GM18498 (cell line): Measurements from ENCODE around the gene CD28.
"Not testable (repeated sequence)": the region's sequence is repeated elsewhere in the genome, so short reads cannot be mapped to it uniquely, and the experiment has no call there.

Source experiments
- ATAC-seq: cut with Tn5 transposase; IDR thresholded peaks from one replicate; pipeline ENCODE4 v1.9.1; 2021; ENCODE audit warnings: mild to moderate bottlenecking, moderate library complexity; ENCODE audit not compliant: unreplicated experiment

Gene CD28

DNA sequence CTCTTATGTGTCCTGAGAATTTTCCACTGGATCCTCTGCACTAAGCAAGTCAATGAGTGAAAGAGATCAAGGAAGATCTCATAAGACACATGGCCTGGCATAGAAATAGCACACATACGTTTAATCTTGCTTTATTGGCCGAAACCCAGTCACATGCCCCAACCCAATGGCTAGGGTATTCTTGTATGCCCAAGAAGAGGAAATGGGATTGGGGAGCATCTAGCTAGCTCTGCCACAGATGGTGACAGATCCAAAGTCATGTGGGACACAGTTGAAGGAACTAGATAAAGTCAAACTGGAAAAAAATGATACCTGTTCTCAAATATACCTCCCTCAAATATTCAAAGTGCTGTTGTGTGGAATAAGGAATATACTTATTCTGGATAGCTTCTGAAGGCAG lies 74.7 kb downstream of the CD28 start:
- ATAC-seq = no peak

DNA sequence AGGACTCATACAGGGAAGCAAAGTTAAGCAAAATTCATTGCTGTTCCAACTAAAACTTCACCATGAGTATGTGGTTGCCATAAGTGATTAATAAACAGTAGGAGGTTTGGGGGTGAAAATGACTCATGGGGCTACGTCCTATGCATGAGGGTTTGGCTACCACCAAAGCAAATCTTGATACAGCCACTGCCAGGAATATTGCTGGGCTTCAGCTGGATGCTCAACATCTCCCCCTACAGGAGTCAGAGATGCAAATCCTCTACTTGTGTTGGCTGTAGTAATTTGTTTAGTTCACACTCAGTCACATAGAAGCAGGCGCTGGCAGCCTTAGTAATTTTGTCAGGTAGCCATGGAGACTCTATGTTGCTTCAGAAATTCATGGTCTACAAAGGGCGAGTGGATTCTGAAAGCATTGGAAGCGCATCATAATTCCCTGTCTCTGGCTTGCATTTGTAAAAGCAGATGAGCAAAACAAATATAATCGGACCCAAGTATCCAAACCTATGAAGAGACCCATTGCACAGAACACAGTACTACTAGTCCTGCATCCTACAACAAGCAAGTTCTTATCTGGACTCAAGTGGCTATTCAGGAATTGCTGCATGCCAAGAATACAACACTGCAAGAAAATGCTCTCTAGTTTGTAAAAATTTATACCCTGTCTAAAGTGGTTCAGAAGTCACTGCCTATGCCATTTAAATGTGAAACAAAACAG lies 76.0 kb downstream of the CD28 start:
- no peak for ATAC-seq

DNA sequence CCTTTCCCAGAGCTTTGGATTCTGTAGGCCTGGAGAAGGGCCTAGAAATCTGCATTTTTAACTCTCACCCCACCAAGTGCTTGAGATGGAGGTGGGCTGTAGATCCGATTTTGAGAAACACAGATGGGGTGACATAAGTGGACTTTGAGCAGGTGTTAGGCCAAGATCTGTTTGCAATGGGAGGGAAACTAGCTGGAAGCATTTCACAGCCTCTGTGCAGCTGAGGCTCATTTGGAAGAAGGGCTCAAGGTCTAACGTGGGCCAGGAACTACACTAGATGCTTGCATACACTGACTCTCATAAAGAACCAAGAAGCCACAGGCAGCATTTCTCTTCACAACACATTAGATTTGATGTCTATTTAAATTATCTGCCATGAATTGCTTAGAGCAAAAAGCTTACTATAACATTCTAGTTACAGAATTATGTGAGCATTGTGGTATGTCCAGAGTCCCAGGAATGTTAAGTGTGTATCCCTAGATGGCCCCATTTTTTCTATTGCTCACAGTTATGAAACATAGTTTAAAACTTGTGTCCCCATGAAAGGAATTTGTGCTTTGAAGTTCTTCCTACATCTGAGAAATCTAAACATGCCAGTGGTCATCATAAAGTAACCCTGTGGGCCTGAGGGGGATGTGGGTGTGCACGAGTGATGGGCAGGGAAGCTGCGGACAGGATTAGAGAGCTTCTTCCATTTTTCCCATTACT lies 77.2 kb downstream of the CD28 start:
- no peak for ATAC-seq

DNA sequence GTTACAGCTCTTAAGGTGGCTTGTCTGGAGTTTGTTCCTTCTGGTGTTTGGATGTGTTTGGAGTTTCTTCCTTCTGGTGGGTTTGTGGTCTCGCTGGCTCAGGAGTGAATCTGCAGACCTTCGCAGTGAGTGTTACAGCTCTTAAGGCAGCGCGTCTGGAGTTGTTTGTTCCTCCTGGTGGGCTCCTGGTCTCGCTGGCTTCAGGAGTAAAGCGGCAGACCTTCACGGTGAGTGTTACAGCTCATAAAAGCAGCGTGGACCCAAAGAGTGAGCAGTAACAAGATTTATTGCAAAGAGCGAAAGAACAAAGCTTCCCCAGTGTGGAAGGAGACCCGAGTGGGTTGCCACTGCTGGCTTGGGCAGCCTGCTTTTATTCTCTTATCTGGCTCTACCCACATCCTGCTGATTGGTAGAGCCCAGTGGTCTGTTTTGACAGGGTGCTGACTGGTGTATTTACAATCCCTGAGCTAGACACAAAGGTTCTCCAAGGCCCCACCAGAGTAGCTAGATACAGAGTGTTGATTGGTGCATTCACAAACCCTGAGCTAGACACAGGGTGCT lies 78.4 kb downstream of the CD28 start:
- not testable (repeated sequence) for ATAC-seq

DNA sequence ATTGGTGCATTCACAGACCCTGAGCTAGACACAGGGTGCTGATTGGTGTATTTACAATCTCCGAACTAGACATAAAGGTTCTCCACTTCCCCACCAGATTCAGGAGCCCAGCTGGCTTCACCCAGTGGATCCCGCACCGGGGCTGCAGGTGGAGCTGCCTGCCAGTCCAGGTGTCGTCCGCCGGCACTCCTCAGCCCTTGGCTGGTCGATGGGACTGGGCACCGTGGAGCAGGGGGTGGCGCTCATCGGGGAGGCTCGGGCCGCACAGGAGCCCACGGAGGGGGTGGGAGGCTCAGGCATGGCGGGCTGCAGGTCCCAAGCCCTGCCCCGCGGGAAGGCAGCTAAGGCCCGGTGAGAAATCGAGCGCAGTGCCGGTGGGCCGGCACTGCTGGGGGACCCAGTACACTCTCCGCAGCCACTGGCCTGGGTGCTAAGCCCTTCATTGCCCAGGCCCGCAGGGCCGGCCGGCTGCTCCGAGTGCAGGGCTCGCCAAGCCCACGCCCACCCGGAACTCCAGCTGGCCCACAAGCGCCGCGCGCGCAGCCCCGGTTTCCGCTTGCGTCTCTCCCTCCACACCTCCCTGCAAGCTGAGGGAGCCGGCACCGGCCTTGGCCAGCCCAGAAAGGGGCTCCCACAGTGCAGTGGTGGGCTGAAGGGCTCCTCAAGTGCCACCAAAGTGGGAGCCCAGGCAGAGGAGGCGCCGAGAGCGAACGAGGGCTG lies 79.1 kb downstream of the CD28 start:
- not testable (repeated sequence) for ATAC-seq

DNA sequence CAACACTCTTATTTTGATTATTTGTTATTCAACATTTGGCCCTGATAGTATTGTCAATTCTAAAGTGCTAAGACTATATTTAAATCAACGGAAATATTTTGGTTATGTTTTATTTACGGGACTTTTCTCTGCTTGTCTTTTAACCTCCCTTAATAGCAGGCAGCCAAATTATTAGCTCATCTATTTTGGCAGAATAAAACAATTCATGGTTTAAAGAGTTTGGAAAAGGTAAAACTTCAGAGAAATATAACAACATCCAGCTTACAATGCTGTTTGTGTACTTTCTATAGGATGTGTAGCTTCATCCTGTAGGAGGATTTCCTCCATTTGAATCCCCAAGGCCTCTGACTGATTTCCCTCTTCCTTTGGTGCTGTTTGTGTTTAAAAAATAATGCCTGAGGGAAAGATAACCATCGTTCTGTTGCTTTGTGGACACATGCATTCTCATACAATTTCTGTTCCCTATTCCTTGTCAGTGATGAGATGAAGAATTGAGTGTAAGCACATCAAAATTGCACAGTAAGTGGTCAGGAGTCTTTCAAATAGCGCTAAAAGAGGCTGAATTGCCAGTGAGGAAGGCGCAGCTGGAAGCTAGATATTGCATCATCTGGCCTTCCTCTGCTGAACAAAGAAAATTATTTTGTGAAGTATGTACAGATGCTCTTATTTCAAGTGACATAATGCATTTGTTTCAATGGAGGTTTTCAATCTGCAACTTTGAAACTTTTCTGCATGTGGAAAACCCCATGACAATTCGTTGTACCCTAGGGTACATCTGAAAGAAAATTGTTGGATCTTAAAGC lies 80.3 kb downstream of the CD28 start:
- no peak for ATAC-seq

DNA sequence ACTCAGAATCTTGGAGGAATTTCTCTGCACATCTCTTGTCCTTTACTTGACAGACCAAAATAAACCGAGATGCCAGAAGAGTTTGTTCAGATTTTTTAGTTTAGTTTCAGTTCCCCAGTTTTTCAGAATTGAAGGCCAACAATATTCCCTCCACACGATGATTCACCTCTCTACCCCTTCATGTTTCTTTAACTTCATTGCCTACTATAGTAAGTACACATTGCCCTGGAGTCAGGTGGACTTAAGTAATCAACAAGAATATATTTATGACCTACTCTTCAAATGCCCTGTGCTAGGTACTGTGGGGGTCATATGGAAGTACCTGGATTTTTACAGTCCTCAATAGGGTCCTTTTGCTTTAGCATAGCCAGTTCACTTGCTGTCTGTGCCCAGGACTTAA lies 81.5 kb downstream of the CD28 start:
- no peak for ATAC-seq
